Gastrocnemius medialis (tissue), 4 donors: ENCODE results near the gene RARRES2. TPM values are rescaled to one million over a fixed set of nuclear protein-coding genes. Genes with fewer than 3 reads are reported as not detected.

Source experiments
- ATAC-seq, 2 donors: fragments of 150-250 bp; one replicate each; pipeline ENCODE4 v1.9.1; 2016
- DNase-seq, 2 donors: peaks; one replicate each; pipeline ENCODE4 v3.0.0-alpha.2; 2019
- H3K27ac ChIP-seq, 4 donors: fragments of 200-600 bp; sonication (generic); 1 replicate in 1 of 4; 2 replicates in 3 of 4; pipeline ENCODE4 v1.5.1; 2016 to 2018; ENCODE audit warnings: mild to moderate bottlenecking in 2 of 4, moderate library complexity in 1 of 4
- H3K27me3 ChIP-seq, 3 donors: fragments of 200-600 bp; sonication (generic) in 2 of 3; 1 replicate in 1 of 3; 2 replicates in 2 of 3; pipeline versions ENCODE4 v1.5.1 to v1.6.0; 2016 to 2019; ENCODE audit warnings: mild to moderate bottlenecking in 1 of 3, moderate library complexity in 1 of 3
- H3K36me3 ChIP-seq, 2 donors: fragments of 200-600 bp; sonication (generic) in 1 of 2; one replicate each; pipeline ENCODE4 v1.5.1; 2017 to 2018
- H3K4me1 ChIP-seq, 2 donors: fragments of 200-600 bp; sonication (generic) in 1 of 2; one replicate each; pipeline ENCODE4 v1.5.1; 2016 to 2017; ENCODE audit warnings: mild to moderate bottlenecking in 2 of 2
- H3K4me3 ChIP-seq, 4 donors: fragments of 200-600 bp; sonication (generic) in 3 of 4; 1 replicate in 1 of 4; 2 replicates in 3 of 4; pipeline ENCODE4 v1.5.1; 2016 to 2019; ENCODE audit warnings: mild to moderate bottlenecking in 2 of 4
- H3K9me3 ChIP-seq, 3 donors: fragments of 200-600 bp; sonication (generic) in 2 of 3; 1 replicate in 1 of 3; 2 replicates in 2 of 3; pipeline ENCODE4 v1.5.1; 2016 to 2019
- POLR2A ChIP-seq, 2 donors: fragments of 450-650 bp; IDR thresholded peaks; one replicate each; pipeline ENCODE4 v1.6.1; 2017; ENCODE audit warnings: antibody characterized with exemption in 2 of 2, mild to moderate bottlenecking in 2 of 2, moderate library complexity in 2 of 2
- in situ Hi-C, 4 donors: fragments of 200-750 bp; cut with MboI; loops; one replicate each; pipeline versions ENCODE4 v1.15.0 to v1.8.0; 2017; ENCODE audit warnings: low sequenced_read_pairs in 4 of 4
- intact Hi-C: fragments of 100-400 bp; cut with DNase I; formaldehyde crosslinking; loops from one replicate; pipeline ENCODE4 v1.15.1; 2023; ENCODE audit warnings: low total_unique reads
- total RNA-seq, 4 donors: library from RNA; depleted of rRNA; stranded (reverse); fragments of >200 nt; gene quantifications; one replicate each; pipeline versions ENCODE4 v1.1.0 to v1.2.3, GENCODE V29; 2016
- TF ChIP-seq, protein P1 (sequence below), 5 experiments: fragments of 450-650 bp in 3 of 5; fragments of 200-600 bp in 2 of 5; sonication (generic) in 2 of 5; IDR thresholded peaks in 4 of 5; conservative IDR thresholded peaks in 1 of 5; 1 replicate in 4 of 5; 2 replicates in 1 of 5; pipeline ENCODE4 v1.5.1; 2016 to 2019; ENCODE audit warnings: antibody characterized with exemption in 5 of 5, mild to moderate bottlenecking in 3 of 5, moderate library complexity in 3 of 5

RARRES2 gene
- total RNA-seq, 4 donors from 2014 or later = 4.7 to 14.3 (median 6.5) TPM

DNA sequence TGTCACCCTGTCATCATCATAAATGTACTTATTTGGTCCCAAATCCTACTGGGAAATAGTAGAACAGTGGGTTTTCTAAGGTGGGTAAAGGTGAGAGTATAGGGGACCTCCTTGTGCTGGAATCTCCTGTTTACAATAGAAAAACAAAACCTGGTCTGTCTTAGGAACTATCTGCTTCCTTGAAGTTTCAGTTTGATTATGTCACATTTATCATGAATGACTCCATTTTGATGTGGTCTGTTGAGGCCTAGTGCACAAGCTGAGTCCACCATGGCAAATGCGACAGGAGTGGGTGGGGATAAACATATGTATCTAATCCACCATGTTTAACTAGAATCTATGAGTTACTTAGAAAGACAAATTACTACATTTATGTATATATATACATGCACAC lies 14.2 kb upstream of the RARRES2 start:
- no peak for ATAC-seq
- Histone ChIP-seq H3K27ac (no peak overlapping the region), H3K27me3 (no peaks in the 10 kb centered on the region), H3K4me1 (peaks cover 4 to 5% of the 10 kb centered on the region in 2 donors), H3K9me3 (no peaks in the 10 kb centered on the region), H3K4me3 (no peak overlapping the region), H3K36me3 (no peaks in the 10 kb centered on the region)
- TF ChIP-seq, protein P1, sequence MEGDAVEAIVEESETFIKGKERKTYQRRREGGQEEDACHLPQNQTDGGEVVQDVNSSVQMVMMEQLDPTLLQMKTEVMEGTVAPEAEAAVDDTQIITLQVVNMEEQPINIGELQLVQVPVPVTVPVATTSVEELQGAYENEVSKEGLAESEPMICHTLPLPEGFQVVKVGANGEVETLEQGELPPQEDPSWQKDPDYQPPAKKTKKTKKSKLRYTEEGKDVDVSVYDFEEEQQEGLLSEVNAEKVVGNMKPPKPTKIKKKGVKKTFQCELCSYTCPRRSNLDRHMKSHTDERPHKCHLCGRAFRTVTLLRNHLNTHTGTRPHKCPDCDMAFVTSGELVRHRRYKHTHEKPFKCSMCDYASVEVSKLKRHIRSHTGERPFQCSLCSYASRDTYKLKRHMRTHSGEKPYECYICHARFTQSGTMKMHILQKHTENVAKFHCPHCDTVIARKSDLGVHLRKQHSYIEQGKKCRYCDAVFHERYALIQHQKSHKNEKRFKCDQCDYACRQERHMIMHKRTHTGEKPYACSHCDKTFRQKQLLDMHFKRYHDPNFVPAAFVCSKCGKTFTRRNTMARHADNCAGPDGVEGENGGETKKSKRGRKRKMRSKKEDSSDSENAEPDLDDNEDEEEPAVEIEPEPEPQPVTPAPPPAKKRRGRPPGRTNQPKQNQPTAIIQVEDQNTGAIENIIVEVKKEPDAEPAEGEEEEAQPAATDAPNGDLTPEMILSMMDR (IDR thresholded peaks at IDR 0.05 in 4 of 5, conservative IDR thresholded peaks at IDR 0.05 in 1 of 5) = no peak
- no peak for TF ChIP-seq POLR2A (IDR thresholded peaks at IDR 0.05)
- no peak for DNase-seq
- in situ Hi-C loops (no loop called here), intact Hi-C loops (loop anchor here (1.0 to 2.0 kb wide), 2 partner anchors 34 to 65 kb away; no protein-coding TSS in a partner anchor)

DNA sequence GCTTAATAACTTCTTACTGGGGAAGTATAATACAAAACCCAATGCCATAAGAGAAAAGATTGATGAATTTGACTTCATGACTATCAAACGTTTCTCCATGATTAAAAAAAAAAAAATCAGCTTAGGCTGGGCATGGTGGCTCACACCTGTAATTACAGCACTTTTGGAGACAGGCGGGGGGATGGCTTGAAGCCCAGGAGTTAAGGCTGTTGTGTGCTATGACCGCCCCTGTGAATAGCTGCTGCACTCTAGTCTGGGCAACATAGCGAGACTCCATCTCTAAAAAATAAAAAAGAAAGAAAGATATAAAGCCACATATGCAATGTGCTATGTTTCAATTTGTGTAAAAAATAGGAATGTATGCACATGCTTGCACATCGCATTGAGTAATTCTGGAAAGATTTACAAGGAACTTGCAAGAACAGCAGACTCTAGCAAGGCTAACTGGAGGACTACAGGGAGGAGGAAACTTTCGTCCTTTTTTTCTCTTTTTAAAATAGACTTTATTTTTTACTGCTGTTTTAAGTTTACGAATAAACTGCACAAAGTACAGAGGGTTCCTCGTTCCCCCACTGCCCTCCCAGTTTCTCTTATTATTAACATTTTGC lies 10.3 kb upstream of the RARRES2 start:
- H3K9me3 ChIP-seq = no peaks in the 10 kb centered on the region
- ATAC-seq (no peak), DNase-seq (no peak)
- intact Hi-C loops = no loop called here
- peaks cover 0 to 2% of the 10 kb centered on the region in 2 donors for H3K4me1 ChIP-seq
- H3K36me3 ChIP-seq = no peaks in the 10 kb centered on the region
- no peak overlapping the region for H3K4me3 ChIP-seq
- in situ Hi-C loops = no loop called here
- H3K27me3 ChIP-seq = no peaks in the 10 kb centered on the region
- TF ChIP-seq, protein P1 (IDR thresholded peaks at IDR 0.05 in 4 of 5, conservative IDR thresholded peaks at IDR 0.05 in 1 of 5) = no peak
- TF ChIP-seq POLR2A (IDR thresholded peaks at IDR 0.05) = no peak
- H3K27ac ChIP-seq = no peak overlapping the region

DNA sequence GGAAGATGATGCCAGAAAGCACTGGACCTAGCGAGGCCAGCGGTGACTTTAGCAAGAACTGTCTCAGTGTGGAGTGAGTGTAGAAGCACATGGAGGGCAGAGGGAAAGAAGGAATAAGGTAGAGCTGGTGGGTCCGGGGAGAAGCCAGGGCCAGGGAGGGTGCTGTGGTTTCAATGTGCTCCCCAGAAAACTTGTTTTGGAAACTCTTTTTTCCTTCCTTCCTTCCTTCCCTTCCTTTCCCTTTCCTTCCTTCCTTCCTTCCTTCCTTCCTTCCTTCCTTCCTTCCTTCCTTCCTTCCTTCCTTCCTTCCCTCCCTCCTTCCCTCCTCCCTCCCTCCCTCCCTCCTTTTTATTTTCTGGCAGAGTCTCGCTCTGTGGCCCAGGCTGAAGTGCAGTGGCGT lies 5.5 kb upstream of the RARRES2 start:
- ATAC-seq (no peak), DNase-seq (no peak)
- Histone ChIP-seq H3K36me3 (no peaks in the 10 kb centered on the region), H3K27me3 (peaks cover 1 to 30% (median 9%) of the 10 kb centered on the region in 3 donors), H3K9me3 (no peaks in the 10 kb centered on the region), H3K27ac (no peak overlapping the region), H3K4me3 (no peak overlapping the region), H3K4me1 (no peaks in the 10 kb centered on the region)
- intact Hi-C loops = no loop called here
- TF ChIP-seq, protein P1 (IDR thresholded peaks at IDR 0.05 in 4 of 5, conservative IDR thresholded peaks at IDR 0.05 in 1 of 5) = no peak
- TF ChIP-seq POLR2A (IDR thresholded peaks at IDR 0.05) = no peak
- in situ Hi-C loops = loop anchor here in 1 of 4 donors (10.0 kb wide), 1 partner anchor 48 kb away; no protein-coding TSS in a partner anchor

DNA sequence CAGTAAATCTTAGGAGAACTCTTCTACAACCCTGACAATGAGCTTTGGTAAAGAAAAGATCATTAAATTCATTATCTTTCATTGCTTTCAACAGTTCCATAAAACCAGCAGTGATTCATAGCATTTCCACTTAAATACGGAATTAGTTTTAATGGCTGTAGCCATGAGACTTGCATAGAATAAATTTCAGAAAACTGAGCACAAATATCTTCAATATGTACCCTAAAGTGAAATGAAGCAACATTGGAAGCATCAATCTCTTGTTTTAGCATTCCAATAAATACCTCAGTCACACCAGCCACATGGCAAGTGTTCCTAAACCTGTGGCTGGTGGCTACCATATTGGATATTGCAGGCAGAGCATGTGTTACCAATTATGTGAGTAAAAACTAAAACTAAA lies 3.6 kb upstream of the RARRES2 start:
- peaks cover 4 to 11% of the 10 kb centered on the region in 2 donors for H3K4me1 ChIP-seq
- H3K9me3 ChIP-seq = no peaks in the 10 kb centered on the region
- H3K4me3 ChIP-seq = no peak overlapping the region
- TF ChIP-seq POLR2A (IDR thresholded peaks at IDR 0.05) = no peak
- TF ChIP-seq, protein P1 (IDR thresholded peaks at IDR 0.05 in 4 of 5, conservative IDR thresholded peaks at IDR 0.05 in 1 of 5) = no peak
- H3K36me3 ChIP-seq = no peaks in the 10 kb centered on the region
- no peak overlapping the region for H3K27ac ChIP-seq
- DNase-seq = no peak
- no peak for ATAC-seq
- in situ Hi-C loops = loop anchor here in 1 of 4 donors (10.0 kb wide), 1 partner anchor 50 kb away; no protein-coding TSS in a partner anchor
- peaks cover 12 to 49% (median 28%) of the 10 kb centered on the region in 3 donors for H3K27me3 ChIP-seq
- intact Hi-C loops = no loop called here
